ENCODE measurements around the gene ITGB1. TPM values are rescaled to one million over a fixed set of nuclear protein-coding genes. Genes with fewer than 3 reads are reported as not detected.

The ITGB1 gene
- total and polyA plus RNA-seq, 10 donors: 31.5 to 555 (median 316) TPM

GRCh38 chr10:32851301-32851700, 106.7 kb downstream of the ITGB1 start:
- no peak overlapping the region for H3K27ac ChIP-seq
- no peak for DNase-seq
- TF ChIP-seq POLR2A (IDR thresholded peaks at IDR 0.05): no peak
- TF ChIP-seq CTCF (IDR thresholded peaks at IDR 0.05 in 8 of 11, conservative IDR thresholded peaks at IDR 0.05 in 3 of 11): no peak
- no peak for TF ChIP-seq POLR2AphosphoS5 (IDR thresholded peaks at IDR 0.05)
- WGBS, 5 donors: 0 to 39% (median 0%) methylated on average over 1 of the region's 1 CpG
- H3K27me3 ChIP-seq (replicated peaks in 1 of 7): no peaks in the 10 kb centered on the region
- no peaks in the 10 kb centered on the region for H3K36me3 ChIP-seq
- no peaks in the 10 kb centered on the region for H3K4me1 ChIP-seq
- intact Hi-C loops (cut with DNase I; ENCODE audit: low total_unique reads): no loop called here
- no peaks in the 10 kb centered on the region for H3K9me3 ChIP-seq
- H3K4me3 ChIP-seq: no peak overlapping the region
